ENCODE measurements around the gene CD46. TPM values are rescaled to one million over a fixed set of nuclear protein-coding genes. Genes with fewer than 3 reads are reported as not detected.
A peak's percentile ranks its signal among the peaks of the same experiment; 100 is the strongest.

CD46 gene
- total and polyA plus RNA-seq, 3 experiments from 2014 or later, result 86.1 to 165 (median 102) TPM

DNA sequence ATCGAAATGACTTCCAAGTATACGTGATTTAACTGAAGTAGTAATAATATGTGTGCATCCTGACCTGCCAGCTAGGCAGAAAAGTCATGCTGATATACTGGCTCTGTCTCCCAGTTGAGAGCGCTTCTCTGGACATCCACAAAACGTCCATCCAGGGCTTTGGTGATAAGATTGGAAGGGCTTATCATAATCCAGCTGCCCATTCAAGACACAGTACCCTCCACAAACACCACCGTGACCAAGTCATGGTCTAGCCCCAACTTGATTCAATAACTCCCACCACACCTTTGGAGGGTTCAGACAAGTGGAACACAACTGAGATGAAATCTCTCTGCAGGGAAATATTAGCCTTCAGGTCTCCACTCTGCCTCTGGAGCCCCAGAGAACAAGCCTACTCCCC lies 76.2 kb downstream of the CD46 start:
- peaks cover 0 to 3% (median 0%) of the 10 kb centered on the region in 5 donors for H3K9me3 Mint-ChIP-seq
- Histone ChIP-seq H3K36me3 (ENCODE audit: insufficient read depth, low read length) (no peaks in the 10 kb centered on the region), H3K4me3 (ENCODE audit: low read length) (no peak overlapping the region), H3K27me3 (ENCODE audit: insufficient read depth, low read length, poor library complexity, severe bottlenecking) (no peaks in the 10 kb centered on the region), H3K27ac (ENCODE audit: low read depth, low read length) (peak overlapping the region; percentile 48), H3K4me1 (ENCODE audit: insufficient read depth, low read length) (peaks cover 86% of the 10 kb centered on the region), H3K9me3 (ENCODE audit: low read length) (no peaks in the 10 kb centered on the region)
- peaks cover 4% of the 10 kb centered on the region in 2 donors for H3K27me3 Mint-ChIP-seq
- no peak for DNase-seq
- POLR2A ChIA-PET, result no interaction called here
- H3K4me1 Mint-ChIP-seq, result peaks cover 84 to 99% (median 95%) of the 10 kb centered on the region in 3 donors
- H3K4me3 Mint-ChIP-seq, result peak overlapping the region in 1 of 7 donors; percentile 32
- H3K36me3 Mint-ChIP-seq, result peaks cover 0 to 10% (median 7%) of the 10 kb centered on the region in 3 donors
- CTCF ChIA-PET, result interaction anchor here (6.1 to 28.2 kb wide), 3 partner anchors 41 to 136 kb away, joined by 39 to 435 read pairs (median 92); no protein-coding TSS in a partner anchor
- peak overlapping the region; percentile 48 to 98 (median 86) for H3K27ac Mint-ChIP-seq

DNA sequence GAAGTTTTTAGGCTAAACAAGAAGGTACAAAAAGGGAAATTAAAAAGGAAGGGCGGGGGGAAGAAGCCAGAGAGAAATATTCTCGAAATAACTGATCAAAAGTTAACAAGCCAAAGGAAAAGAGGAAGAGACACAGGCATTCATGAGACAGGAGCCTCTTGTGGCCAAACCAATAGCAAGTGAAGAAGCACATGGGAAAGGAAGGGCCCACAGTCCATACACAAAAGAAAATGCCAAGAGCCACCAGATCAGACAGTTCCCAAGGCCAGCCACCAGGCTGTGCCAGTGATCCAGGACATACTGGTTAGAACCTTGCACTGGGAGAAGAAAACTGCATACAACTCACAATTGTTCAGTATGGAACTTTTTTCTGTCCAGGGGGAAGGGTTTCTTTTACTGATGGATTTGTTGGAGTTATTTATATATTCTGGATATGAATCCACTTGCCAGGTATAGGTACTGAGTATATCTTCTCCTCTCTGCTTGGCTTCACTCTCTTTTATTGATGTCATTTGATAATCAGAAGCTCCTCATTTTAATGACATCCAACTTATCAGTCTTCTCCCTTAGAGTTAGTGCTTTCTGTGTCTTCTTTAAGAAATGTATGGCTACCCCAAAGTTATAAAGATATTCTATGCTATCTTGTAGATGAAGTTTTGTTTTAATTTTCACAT lies 76.8 kb downstream of the CD46 start:
- H3K27ac ChIP-seq (ENCODE audit: low read depth, low read length), result peak overlapping the region; percentile 48
- Mint-ChIP-seq H3K27me3 (peaks cover 4% of the 10 kb centered on the region in 2 donors), H3K4me1 (peaks cover 84 to 100% (median 98%) of the 10 kb centered on the region in 3 donors), H3K4me3 (no peak overlapping the region), H3K27ac (peak overlapping the region; percentile 65 to 98 (median 86)), H3K36me3 (peaks cover 0 to 9% (median 7%) of the 10 kb centered on the region in 3 donors), H3K9me3 (peaks cover 0 to 3% (median 0%) of the 10 kb centered on the region in 5 donors)
- H3K36me3 ChIP-seq (ENCODE audit: insufficient read depth, low read length), result no peaks in the 10 kb centered on the region
- POLR2A ChIA-PET, result interaction anchor here (0.8 to 0.9 kb wide), 2 partner anchors 33 to 134 kb away, joined by 3 read pairs; no protein-coding TSS in a partner anchor
- CTCF ChIA-PET, result interaction anchor here (1.6 to 28.2 kb wide), 8 partner anchors 9 to 135 kb away, joined by 4 to 435 read pairs (median 12); no protein-coding TSS in a partner anchor
- H3K4me1 ChIP-seq (ENCODE audit: insufficient read depth, low read length), result peaks cover 88% of the 10 kb centered on the region
- no peaks in the 10 kb centered on the region for H3K9me3 ChIP-seq (ENCODE audit: low read length)
- no peaks in the 10 kb centered on the region for H3K27me3 ChIP-seq (ENCODE audit: insufficient read depth, low read length, poor library complexity, severe bottlenecking)
- DNase-seq, result peak; percentile 32 to 73 (median 47)
- H3K4me3 ChIP-seq (ENCODE audit: low read length), result no peak overlapping the region

DNA sequence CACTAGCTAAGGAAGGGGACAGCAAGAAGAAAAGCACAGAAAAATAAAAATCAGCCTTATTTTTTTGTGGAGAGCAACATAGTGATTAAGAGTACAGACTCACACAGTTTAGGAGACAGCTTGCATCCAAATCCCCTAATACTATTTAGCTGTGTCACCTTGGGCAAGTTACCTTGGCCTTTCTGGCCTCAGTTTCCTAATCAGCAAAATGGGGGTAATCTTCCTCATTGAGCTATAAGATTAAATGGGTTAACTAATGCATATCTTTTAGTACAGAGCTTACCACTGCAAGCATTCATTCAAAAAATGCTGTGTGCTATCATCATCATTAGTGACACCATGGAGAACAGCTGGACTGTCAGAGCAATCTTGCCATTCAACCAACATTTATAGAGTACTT lies 77.7 kb downstream of the CD46 start:
- ChIA-PET POLR2A (interaction anchor here (0.8 to 0.9 kb wide), 2 partner anchors 32 to 133 kb away, joined by 3 read pairs; no protein-coding TSS in a partner anchor), CTCF (interaction anchor here (1.6 to 28.2 kb wide), 8 partner anchors 8 to 134 kb away, joined by 4 to 435 read pairs (median 12); no protein-coding TSS in a partner anchor)
- Histone ChIP-seq H3K27ac (ENCODE audit: low read depth, low read length) (no peak overlapping the region), H3K4me1 (ENCODE audit: insufficient read depth, low read length) (peaks cover 89% of the 10 kb centered on the region), H3K27me3 (ENCODE audit: insufficient read depth, low read length, poor library complexity, severe bottlenecking) (no peaks in the 10 kb centered on the region), H3K4me3 (ENCODE audit: low read length) (no peak overlapping the region), H3K9me3 (ENCODE audit: low read length) (no peaks in the 10 kb centered on the region), H3K36me3 (ENCODE audit: insufficient read depth, low read length) (no peaks in the 10 kb centered on the region)
- Mint-ChIP-seq H3K36me3 (peaks cover 0 to 6% (median 5%) of the 10 kb centered on the region in 3 donors), H3K4me1 (peaks cover 85 to 100% (median 98%) of the 10 kb centered on the region in 3 donors), H3K27me3 (no peaks in the 10 kb centered on the region), H3K4me3 (no peak overlapping the region), H3K27ac (peak overlapping the region in 7 of 8 donors; percentile 47 to 97 (median 75)), H3K9me3 (no peaks in the 10 kb centered on the region)
- DNase-seq, result no peak

DNA sequence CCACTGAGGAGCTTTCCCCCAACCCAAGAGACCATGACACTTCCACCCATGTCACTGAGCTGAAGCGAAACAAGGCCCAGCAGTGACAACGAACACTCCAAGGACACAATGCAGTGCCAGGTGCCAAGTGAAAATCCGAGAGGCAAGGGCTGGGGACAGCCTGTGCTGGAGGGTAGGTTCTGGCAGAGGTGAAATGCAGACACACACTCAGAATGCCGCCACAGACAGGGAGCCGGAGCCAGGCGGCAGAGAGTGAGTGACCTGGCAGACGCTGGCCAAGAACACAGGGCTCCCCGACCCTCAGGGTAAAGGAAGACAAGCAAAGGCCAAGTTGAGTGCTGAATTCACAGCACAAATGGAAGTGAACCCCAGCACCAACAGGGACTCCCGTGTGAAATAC lies 78.9 kb downstream of the CD46 start:
- Mint-ChIP-seq H3K9me3 (no peaks in the 10 kb centered on the region), H3K36me3 (peaks cover 0 to 15% (median 6%) of the 10 kb centered on the region in 3 donors), H3K4me3 (no peak overlapping the region), H3K27me3 (no peaks in the 10 kb centered on the region), H3K4me1 (peaks cover 86 to 100% (median 98%) of the 10 kb centered on the region in 3 donors), H3K27ac (peak overlapping the region; percentile 77 to 97 (median 92))
- no peak overlapping the region for H3K4me3 ChIP-seq (ENCODE audit: low read length)
- DNase-seq, result no peak
- CTCF ChIA-PET, result interaction anchor here (2.1 to 28.2 kb wide), 5 partner anchors 11 to 133 kb away, joined by 4 to 435 read pairs (median 39); no protein-coding TSS in a partner anchor
- peaks cover 89% of the 10 kb centered on the region for H3K4me1 ChIP-seq (ENCODE audit: insufficient read depth, low read length)
- H3K27ac ChIP-seq (ENCODE audit: low read depth, low read length), result no peak overlapping the region
- POLR2A ChIA-PET, result no interaction called here
- peaks cover 4% of the 10 kb centered on the region for H3K36me3 ChIP-seq (ENCODE audit: insufficient read depth, low read length)
- no peaks in the 10 kb centered on the region for H3K27me3 ChIP-seq (ENCODE audit: insufficient read depth, low read length, poor library complexity, severe bottlenecking)
- no peaks in the 10 kb centered on the region for H3K9me3 ChIP-seq (ENCODE audit: low read length)

DNA sequence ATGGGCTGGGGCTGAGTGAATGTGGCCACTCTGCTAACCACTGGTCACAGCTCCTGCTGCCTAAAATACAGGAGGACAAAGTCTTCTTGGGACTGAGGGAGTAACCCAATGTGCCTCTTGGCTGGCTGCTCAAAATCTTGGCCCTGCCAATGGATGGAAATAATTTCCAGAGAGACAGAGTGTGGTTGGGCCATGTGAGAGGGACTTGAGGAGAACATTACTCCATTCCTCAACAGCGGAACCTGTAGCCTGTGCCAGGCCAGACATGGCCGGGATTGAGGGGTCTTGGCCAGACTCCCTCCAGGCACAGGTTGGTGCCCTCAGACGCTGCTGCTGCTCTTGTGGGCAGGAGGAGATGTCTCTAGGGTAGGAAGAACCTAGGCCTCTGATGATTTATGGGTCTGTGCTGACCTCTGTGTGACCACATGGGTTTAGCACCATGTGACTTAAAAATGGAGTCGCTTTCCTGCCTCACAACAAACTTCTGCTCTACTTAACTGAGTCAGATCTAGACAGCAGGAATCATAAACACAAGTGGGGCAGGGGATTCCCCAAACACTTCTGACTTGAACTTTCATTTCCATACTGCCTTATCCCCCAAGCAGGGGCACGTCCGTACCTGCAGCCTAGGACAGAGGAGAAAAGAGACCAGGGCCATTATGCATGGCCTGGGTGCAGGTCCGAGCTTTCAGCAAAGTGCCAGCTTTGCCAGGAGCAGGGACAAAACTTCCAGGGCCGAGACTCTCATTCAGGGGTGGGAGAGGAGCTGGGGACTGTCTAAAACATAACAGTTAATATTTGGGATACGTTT lies 79.9 kb downstream of the CD46 start:
- peak overlapping the region; percentile 31 for H3K4me3 ChIP-seq (ENCODE audit: low read length)
- no peaks in the 10 kb centered on the region for H3K27me3 ChIP-seq (ENCODE audit: insufficient read depth, low read length, poor library complexity, severe bottlenecking)
- DNase-seq, result peak in 1 of 5 donors; percentile 41
- Mint-ChIP-seq H3K4me3 (peak overlapping the region in 5 of 7 donors; percentile 38 to 75 (median 68)), H3K36me3 (peaks cover 0 to 21% (median 3%) of the 10 kb centered on the region in 3 donors), H3K27ac (peak overlapping the region; percentile 73 to 97 (median 93)), H3K9me3 (no peaks in the 10 kb centered on the region), H3K4me1 (peaks cover 84 to 100% (median 97%) of the 10 kb centered on the region in 3 donors), H3K27me3 (no peaks in the 10 kb centered on the region)
- ChIA-PET CTCF (interaction anchor here (2.1 to 28.2 kb wide), 3 partner anchors 38 to 132 kb away, joined by 6 to 435 read pairs (median 92); no protein-coding TSS in a partner anchor), POLR2A (interaction anchor here (1.0 kb wide), 2 partner anchors 8 to 9 kb away, joined by 3 to 4 read pairs; no protein-coding TSS in a partner anchor)
- H3K4me1 ChIP-seq (ENCODE audit: insufficient read depth, low read length), result peaks cover 92% of the 10 kb centered on the region
- H3K27ac ChIP-seq (ENCODE audit: low read depth, low read length), result no peak overlapping the region
- H3K36me3 ChIP-seq (ENCODE audit: insufficient read depth, low read length), result peaks cover 9% of the 10 kb centered on the region
- no peaks in the 10 kb centered on the region for H3K9me3 ChIP-seq (ENCODE audit: low read length)

DNA sequence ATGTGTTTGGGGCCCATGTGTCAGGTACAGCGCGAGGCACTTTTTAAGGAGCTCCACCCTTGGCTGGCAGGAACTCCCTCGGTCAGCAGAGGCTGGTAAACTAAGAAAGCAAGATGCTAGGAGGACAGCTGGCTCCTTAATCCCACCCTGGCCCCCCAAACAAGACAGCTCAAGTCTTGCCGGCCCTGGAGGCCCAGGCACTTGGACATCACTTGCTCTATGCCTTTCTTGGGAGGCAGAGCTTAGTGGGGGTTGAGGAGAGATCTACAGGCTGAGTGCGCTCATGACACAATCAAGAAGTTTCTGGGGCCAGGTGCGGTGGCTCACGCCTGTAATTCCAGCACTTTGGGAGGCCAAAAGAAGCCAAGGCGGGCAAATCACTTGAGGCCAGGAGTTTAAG lies 80.9 kb downstream of the CD46 start:
- Mint-ChIP-seq H3K27me3 (peaks cover 0 to 3% of the 10 kb centered on the region in 2 donors), H3K4me3 (peak overlapping the region in 3 of 7 donors; percentile 37 to 73 (median 70)), H3K36me3 (peaks cover 0 to 28% (median 5%) of the 10 kb centered on the region in 3 donors), H3K4me1 (peaks cover 88 to 100% (median 97%) of the 10 kb centered on the region in 3 donors), H3K9me3 (no peaks in the 10 kb centered on the region), H3K27ac (peak overlapping the region; percentile 84 to 97 (median 93))
- ChIA-PET CTCF (interaction anchor here (0.6 to 28.2 kb wide), 5 partner anchors 9 to 130 kb away, joined by 3 to 435 read pairs (median 6); no protein-coding TSS in a partner anchor), POLR2A (interaction anchor here (1.0 to 1.8 kb wide), 2 partner anchors 9 to 10 kb away, joined by 3 to 4 read pairs; no protein-coding TSS in a partner anchor)
- Histone ChIP-seq H3K4me3 (ENCODE audit: low read length) (no peak overlapping the region), H3K27me3 (ENCODE audit: insufficient read depth, low read length, poor library complexity, severe bottlenecking) (no peaks in the 10 kb centered on the region), H3K27ac (ENCODE audit: low read depth, low read length) (no peak overlapping the region), H3K4me1 (ENCODE audit: insufficient read depth, low read length) (peaks cover 98% of the 10 kb centered on the region), H3K9me3 (ENCODE audit: low read length) (no peaks in the 10 kb centered on the region), H3K36me3 (ENCODE audit: insufficient read depth, low read length) (peaks cover 10% of the 10 kb centered on the region)
- DNase-seq, result no peak

DNA sequence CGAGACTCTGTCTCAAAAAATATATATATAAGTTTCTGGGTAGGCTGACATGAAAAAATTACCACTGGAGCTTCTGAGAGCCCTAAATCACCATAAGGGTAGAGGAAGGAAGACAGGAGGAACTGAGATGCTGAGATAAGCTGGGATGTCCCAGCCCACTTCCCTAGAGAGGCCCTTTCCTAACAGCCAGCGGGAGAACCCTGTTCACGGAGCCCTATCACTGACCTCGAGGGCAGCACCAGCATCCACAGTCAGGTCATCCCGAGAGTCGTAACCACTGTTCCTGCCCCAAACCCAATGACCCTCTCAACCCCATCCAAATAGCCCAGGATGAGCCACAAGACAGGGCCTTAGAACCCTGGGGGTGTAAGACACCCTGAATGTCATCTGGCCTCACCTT lies 81.5 kb downstream of the CD46 start:
- no peak for DNase-seq
- Mint-ChIP-seq H3K9me3 (no peaks in the 10 kb centered on the region), H3K4me1 (peaks cover 86 to 100% (median 97%) of the 10 kb centered on the region in 3 donors), H3K4me3 (no peak overlapping the region), H3K36me3 (peaks cover 0 to 29% (median 7%) of the 10 kb centered on the region in 3 donors), H3K27ac (peak overlapping the region; percentile 77 to 97 (median 90)), H3K27me3 (peaks cover 0 to 3% of the 10 kb centered on the region in 2 donors)
- CTCF ChIA-PET, result interaction anchor here (0.6 to 28.2 kb wide), 5 partner anchors 9 to 130 kb away, joined by 3 to 435 read pairs (median 5); no protein-coding TSS in a partner anchor
- Histone ChIP-seq H3K36me3 (ENCODE audit: insufficient read depth, low read length) (peaks cover 13% of the 10 kb centered on the region), H3K4me3 (ENCODE audit: low read length) (no peak overlapping the region), H3K27me3 (ENCODE audit: insufficient read depth, low read length, poor library complexity, severe bottlenecking) (no peaks in the 10 kb centered on the region), H3K4me1 (ENCODE audit: insufficient read depth, low read length) (peaks cover 98% of the 10 kb centered on the region), H3K9me3 (ENCODE audit: low read length) (no peaks in the 10 kb centered on the region), H3K27ac (ENCODE audit: low read depth, low read length) (no peak overlapping the region)
- POLR2A ChIA-PET, result interaction anchor here (1.8 kb wide), 1 partner anchor 10 kb away, joined by 4 read pairs; no protein-coding TSS in a partner anchor

All from CD8-positive, alpha-beta memory T cell (primary cell).